ENCODE data around the gene ZFAND4. TPM values are rescaled to one million over a fixed set of nuclear protein-coding genes. Genes with fewer than 3 reads are reported as not detected.
A peak's percentile ranks its signal among the peaks of the same experiment; 100 is the strongest.
"Not testable (repeated sequence)": the region's sequence is repeated elsewhere in the genome, so short reads cannot be mapped to it uniquely, and the experiment has no call there.

ZFAND4 gene
- total RNA-seq, 4 donors from 2014 or later: 22.2 to 27.8 (median 23.0) TPM

DNA sequence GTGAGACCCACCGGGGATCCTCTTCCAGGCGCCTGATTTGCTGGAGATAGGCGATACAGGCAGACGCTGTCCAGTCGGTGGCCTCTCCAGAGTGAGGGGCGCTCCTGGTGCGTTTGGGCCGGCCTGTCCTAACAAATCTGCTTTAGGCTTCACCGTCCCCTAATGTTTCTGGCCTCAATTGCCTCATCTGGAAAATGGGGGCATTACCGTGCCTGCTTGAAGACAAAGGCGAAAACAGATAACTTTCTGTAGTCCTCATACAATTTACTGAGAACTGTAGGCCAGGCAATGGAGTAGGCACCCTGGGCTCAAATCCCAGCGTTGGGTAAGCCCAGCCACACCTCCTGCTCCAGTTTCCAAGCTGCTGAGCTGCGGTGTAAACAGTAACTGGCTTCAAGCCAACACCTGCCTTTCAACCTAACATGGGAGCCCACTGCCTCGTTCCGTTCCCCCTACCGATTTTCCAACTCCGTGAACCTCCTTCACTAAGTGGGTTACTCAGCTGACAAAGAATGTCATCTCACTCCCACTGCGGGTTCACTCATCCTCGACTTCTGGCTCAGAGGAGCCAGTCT is 589 bp upstream of the ZFAND4 start:
- TF ChIP-seq CTCF (IDR thresholded peaks at IDR 0.05): no peak
- no peak for TF ChIP-seq POLR2A (IDR thresholded peaks at IDR 0.05)
- WGBS, 2 donors: 30% methylated on average over 19 of the region's 19 CpGs
- intact Hi-C loops (cut with DNase I; ENCODE audit: low total_unique reads): no loop called here
- peak in 1 of 2 donors; percentile 38 for DNase-seq (ENCODE audit: low spot score in 2 of 2)
- H3K4me3 ChIP-seq (ENCODE audit: low read depth, poor library complexity, severe bottlenecking): peak overlapping the region; percentile 66

DNA sequence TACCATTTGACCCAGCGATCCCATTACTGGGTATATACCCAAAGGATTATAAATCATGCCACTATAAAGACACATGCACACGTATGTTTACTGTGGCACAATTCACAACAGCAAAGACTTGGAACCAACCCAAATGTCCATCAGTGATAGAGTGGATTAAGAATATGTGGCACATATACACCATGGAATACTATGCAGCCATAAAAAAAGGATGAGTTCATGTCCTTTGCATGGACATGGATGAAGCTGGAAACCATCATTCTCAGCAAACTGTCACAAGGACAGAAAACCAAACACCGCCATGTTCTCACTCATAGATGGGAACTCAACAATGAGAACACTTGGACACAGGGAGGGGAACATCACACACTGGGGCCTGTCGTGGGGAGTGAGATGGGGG is 1.3 kb downstream of the ZFAND4 start:
- DNase-seq (ENCODE audit: low spot score in 2 of 2); H3K4me3 ChIP-seq (ENCODE audit: low read depth, poor library complexity, severe bottlenecking); intact Hi-C loops (cut with DNase I; ENCODE audit: low total_unique reads): not testable (repeated sequence)
- WGBS, 2 donors: 90 to 92% methylated on average over 4 of the region's 4 CpGs

GRCh38 chr10:45669897-45670296 is 2.7 kb downstream of the ZFAND4 start:
- WGBS, 2 donors: 81 to 90% methylated on average over 3 of the region's 3 CpGs
- intact Hi-C loops (cut with DNase I; ENCODE audit: low total_unique reads); DNase-seq (ENCODE audit: low spot score in 2 of 2); H3K4me3 ChIP-seq (ENCODE audit: low read depth, poor library complexity, severe bottlenecking): not testable (repeated sequence)

DNA sequence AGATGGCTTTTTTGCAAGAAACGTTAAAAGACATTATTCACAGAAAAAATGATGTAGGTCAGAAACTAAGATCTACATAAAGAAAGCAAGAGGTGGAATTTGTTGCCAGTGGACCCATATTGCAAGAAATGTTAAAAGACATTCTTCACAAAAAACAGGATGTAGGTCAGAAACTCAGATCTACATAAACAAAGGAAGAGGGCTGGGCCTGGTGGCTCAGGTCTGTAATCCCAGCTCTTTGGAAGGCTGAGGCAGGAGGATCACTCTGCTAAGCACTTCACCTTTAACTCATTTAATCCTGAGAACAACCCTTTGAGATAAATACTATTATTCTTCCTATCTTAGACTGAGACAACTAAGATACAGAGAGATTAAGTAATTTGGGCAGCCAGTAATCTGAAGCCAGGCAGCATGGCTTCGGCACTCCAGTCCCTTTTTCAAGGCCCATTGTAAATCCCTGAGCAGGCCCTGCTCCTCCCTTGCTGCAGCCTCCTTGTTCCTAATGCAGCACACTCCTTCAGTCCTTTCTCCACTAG is 11.6 kb downstream of the ZFAND4 start:
- intact Hi-C loops (cut with DNase I; ENCODE audit: low total_unique reads): no loop called here
- no peak overlapping the region for H3K4me3 ChIP-seq (ENCODE audit: low read depth, poor library complexity, severe bottlenecking)
- 94 to 97% methylated on average over 2 of the region's 2 CpGs for WGBS, 2 donors
- DNase-seq (ENCODE audit: low spot score in 2 of 2): no peak
- no peak for TF ChIP-seq POLR2A (IDR thresholded peaks at IDR 0.05)
- TF ChIP-seq CTCF (IDR thresholded peaks at IDR 0.05): no peak

DNA sequence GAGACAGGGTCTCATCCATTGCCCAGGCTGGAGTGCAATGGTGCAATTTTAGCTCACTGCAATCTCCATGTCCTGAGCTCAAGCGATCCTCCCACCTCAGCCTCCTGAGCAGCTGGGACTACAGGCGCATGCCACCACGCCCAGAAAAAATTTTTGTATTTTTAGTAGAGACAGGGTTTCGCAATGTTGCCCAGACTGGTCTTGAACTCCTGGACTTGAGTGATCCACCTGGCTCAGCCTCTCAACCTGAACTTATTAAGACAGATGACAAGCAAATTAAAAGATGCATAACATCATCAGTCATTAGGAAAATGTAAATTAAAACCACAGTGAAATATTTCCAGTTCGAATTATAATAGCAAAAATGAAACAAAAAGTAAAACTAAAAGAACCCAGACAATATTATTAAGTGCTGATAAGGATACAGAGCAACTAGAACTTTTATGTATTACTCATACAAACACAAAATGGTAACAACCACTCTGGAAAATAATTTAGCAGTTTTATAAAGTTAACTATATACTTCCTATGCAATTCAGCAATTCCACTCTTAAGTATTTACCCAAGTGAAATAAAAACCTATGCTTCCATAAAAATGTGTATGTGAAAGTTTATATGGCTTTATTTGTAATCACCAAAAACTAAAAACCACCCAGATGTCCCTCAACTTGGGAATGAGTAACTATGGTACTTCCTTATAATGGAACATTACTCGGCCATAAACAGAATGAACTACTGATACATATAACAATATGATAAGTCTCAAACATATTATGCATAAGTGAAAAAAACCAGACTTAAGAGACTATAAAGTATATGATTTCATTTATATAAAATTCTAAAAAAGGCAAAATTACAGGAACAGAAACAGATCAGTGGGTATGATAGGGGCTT is 15.3 kb downstream of the ZFAND4 start:
- no peak for DNase-seq (ENCODE audit: low spot score in 2 of 2)
- TF ChIP-seq CTCF (IDR thresholded peaks at IDR 0.05) (no peak), POLR2A (IDR thresholded peaks at IDR 0.05) (no peak)
- intact Hi-C loops (cut with DNase I; ENCODE audit: low total_unique reads): no loop called here
- H3K4me3 ChIP-seq (ENCODE audit: low read depth, poor library complexity, severe bottlenecking): no peak overlapping the region
- WGBS, 2 donors: 95% methylated on average over 6 of the region's 6 CpGs

DNA sequence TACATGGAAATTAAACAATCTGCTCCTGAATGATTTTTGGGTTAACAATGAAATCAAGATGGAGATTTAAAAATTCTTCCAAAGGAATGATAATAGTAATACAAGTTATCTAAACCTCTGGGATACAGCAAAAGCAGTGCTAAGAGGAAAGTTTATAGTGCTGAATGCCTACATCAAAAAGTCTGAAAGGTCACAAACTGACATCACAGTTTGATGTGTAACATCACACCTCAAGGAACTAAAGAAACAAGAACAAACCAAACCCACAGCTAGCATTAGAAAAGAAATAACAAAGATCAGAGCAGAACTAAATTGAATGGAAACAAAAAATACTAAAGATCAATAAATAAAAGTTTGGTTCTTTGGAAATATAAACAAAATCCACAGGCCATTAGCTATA is 17.4 kb downstream of the ZFAND4 start:
- DNase-seq (ENCODE audit: low spot score in 2 of 2): no peak
- intact Hi-C loops (cut with DNase I; ENCODE audit: low total_unique reads): no loop called here
- no peak overlapping the region for H3K4me3 ChIP-seq (ENCODE audit: low read depth, poor library complexity, severe bottlenecking)
- TF ChIP-seq POLR2A (IDR thresholded peaks at IDR 0.05) (no peak), CTCF (IDR thresholded peaks at IDR 0.05) (no peak)

DNA sequence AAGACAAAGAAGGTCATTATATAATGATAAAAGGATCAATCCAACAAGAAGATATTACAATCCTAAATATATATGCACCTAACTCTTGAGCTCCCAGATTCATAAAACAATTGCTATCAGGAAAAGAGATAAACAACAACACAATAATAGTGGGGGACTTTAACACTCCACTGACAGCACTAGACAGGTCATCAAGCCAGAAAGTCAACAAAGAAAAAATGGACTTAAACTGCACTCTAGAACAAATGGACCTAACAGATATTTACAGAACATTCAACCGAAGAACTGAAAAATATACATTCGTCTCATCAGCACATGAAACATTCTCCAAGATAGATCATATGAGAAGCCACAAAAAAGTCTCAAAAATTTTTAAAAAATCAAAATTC is 17.8 kb downstream of the ZFAND4 start:
- DNase-seq (ENCODE audit: low spot score in 2 of 2); H3K4me3 ChIP-seq (ENCODE audit: low read depth, poor library complexity, severe bottlenecking); intact Hi-C loops (cut with DNase I; ENCODE audit: low total_unique reads): not testable (repeated sequence)
- 98 to 100% methylated on average over 2 of the region's 2 CpGs for WGBS, 2 donors
